Measurements from ENCODE around the gene NOS2.

GRCh38 chr17:27780092-27780827 is 20.1 kb downstream of the NOS2 start:
- TF ChIP-seq CTCF (IDR thresholded peaks at IDR 0.05) (no peak), POLR2A (IDR thresholded peaks at IDR 0.05) (no peak)

Data from uterus (tissue), 2 donors.